COR-L47 (cell line): ENCODE data around the gene LRIG1.

Experiments
- DNase-seq: peaks from one replicate; lab custom pipeline; 2025; lab: John Stamatoyannopoulos, UW

The LRIG1 gene

DNA sequence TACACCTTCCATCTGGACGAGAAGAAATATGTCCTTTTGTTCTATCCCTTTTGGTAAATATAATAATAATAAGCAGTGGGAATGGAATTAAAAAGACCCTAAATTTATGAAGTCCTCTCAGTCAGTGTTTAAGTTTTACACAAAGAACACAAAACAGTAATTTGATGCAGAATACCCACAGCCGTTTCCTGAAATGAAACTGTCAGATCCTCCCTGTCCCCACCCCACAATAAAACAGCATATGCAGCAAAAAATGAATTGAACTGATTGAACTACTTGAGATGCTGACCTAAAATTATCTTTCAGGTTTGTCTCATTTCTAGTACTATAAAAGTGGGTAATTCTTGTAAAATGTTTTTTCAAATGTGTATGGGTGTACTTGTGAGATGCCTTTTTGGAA is 2.2 kb upstream of the LRIG1 start:
- DNase-seq, result no peak

DNA sequence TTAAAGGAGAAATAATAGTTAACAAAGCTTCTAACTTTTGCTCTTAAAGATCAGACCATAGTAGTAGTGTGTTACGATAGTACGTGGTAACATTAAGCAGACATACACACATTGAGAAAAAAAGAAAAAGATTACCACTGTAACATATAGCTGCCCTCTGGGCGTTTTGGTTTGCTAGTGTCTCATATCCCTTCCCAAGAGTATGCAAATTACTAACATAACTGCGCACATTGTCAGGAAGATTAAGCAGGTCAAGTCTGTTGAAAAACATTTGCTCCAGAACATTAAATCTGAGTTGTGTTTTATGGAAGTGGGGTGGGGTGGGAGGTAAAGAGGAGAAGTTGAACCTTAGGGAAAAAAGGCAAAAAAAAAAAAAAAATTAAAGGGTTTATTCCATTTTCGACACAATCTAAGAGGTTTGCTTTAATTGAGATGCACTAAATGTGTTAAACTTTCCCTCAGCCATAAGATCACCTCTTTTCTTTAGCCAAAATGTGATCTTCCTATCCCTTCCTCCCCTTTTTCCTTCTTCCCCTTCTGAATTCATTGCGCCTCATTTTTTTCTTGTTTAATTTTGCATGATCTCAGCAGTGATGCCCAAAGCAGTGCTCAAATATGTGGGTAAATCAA is 1.5 kb upstream of the LRIG1 start:
- DNase-seq, result no peak

DNA sequence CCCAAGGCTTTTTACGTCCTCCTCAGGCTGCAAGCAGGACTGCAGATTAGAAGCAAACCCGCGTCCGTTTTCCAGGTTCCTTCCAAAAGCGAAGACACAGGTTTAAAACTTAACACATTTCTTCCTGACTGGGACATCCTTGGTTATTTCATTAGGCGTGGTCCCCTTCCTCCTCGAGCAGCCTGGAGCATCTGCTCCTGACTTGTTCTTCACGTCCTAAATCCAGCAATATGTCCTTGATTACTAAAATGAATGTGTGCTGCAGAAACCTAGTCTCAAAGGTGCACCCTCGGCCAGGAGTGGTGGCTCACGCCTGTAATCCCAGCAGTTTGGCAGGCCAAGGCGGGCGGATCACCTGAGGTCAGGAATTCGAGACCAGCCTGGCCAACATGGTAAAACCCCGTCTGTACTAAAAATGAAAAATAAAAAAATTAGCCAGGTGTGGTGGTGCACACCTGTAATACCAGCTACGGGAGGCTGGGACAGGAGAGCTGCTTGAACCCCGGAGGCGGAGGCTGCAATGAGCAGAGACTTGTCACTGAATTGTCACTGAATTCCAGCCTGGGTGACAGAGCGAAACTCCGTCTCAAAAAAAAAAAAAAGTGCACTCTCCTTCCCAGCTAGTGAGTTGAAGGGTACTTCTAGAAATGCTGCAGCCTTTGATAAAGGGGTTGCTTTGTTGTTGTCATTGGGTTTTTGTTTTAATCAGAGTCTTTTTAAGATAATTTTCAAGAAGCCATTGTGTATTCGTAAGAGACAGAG is 842 bp upstream of the LRIG1 start:
- no peak for DNase-seq

DNA sequence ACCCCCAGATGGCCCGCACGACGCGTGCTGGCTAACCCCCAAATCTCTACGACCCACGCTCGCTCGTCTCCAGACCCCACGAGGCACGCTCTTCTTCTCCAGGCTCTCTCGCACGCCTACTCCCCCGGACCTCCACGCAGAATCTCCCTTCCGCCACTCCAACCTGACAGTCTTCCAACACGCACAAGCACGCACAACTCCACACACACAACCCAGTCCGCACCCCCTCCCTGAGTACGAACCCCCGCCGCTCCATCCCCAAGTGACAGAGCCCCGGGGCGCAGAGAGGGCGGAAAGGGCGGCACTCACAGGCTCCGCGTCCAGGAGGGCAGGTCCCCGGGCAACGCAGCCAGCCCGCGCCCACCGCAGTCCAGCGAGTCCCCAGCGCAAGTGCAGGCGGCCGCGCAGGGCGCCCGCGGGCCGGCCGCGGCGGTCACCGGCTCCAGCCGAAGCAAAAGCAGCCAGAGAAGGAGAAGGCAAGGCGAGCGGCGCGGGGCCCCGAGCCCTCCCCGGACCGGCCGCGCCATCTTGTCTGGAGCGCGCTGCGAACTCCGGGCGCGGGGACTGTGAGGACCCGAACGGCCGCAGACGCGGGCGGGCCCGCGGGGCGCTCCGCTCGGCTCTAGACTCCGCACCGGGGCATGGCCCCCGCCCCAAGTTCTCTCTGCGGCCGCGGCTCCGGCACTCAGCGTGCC is 794 bp downstream of the LRIG1 start:
- DNase-seq, result no peak

DNA sequence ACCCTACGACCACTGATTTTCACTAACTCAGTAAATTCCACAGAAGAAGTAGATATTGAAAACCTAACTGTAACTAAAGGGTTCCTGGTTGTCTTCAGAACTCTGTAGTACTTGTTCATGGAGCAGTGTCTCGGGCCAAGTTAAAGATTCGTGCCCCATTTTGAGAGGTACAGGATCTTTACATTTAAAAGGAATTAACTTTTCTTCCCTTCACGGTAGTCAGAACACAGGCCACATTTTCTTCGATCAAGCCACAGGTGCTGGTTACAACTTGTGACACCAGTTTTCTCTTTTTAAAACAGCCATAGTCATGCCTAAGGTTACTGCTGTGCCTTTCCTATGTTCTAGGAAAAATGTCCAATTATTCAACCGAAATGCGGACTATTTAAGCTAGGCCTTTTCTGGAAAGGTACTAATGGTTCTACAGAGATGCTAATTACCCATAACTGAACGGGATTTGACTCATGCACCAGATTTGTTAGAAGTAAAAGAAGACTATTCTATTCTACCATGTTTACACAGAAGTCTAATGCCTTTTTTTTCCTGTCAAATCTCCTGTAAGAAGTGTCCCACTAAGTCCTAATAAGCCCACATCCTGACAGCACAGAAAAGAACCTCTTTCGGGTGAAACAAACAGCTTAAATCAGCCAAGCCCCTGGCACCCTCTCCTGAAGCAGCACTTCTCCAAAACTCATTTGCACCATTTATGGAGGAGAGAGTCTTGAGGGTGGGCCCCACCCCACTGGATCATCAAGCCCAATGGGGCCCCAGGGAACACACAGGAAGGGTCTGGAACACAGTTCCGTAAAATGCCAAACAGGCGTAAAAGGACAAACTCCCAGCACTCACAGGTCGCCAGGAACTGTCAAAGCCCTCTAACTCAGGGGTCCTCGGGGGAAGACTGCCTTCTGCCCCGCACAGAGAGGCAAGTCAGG is 1.9 kb downstream of the LRIG1 start:
- DNase-seq, result no peak

DNA sequence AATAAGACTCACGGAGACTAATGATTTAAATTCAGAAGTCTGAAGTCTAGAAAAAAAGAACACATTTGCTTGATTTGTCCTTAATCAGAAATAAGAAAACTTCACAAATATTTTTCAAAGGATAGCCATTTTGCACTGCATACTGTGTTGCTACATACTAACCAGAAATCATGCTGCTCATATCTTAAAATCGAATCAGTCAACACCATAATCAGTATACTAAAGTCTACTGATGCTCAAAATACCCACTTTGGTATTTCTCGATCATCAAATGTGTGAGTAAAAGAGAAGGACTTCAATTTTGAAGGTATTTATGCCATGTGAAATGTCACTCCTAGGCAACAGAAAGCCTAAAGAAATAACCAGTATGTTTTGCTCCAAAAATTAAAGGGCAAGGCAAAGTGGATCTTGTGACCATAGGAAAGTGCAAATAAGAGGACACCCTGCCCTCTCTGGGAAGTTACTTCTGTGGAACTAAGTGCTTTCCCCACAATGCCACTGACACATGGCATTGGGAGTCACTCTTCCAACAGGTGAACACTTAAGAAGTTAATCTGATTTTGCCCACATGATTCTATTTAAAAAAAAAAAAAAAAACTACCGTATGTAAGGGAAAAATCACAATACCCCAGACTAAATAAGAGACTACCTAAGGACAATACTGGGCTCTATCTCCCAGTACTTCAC is 2.7 kb downstream of the LRIG1 start:
- DNase-seq, result no peak

DNA sequence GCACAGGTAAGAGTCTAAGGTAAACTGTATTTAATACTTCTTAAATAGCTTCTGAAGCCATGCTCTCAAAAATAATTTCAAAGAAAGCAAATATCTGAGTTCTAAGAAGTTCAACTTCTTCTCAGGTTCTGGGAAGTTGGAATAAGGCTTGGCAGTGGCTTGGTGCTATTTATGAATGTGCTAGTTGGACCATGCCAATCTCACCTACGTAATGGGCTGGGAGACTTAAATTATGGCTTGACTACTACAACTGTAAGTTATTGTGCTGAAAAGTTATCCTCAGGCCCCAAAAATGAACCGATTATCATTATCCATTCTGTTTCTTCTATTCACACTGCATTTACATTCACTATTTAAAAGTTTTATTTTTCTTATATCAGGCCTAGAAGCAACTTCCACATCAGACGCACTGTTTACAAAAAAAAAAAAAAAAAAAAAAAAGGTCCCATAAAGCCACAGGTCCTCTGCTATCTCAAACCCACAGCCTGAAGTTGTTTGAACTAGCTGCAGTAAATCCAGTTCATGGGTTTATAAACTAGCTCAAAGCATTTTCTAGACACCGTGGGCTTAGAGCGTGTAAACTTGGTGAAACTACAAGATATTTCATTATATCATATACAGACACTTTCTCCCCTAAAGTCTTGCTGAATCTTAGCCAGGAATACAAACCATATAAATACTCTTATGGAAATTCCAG is 3.4 kb downstream of the LRIG1 start:
- no peak for DNase-seq

DNA sequence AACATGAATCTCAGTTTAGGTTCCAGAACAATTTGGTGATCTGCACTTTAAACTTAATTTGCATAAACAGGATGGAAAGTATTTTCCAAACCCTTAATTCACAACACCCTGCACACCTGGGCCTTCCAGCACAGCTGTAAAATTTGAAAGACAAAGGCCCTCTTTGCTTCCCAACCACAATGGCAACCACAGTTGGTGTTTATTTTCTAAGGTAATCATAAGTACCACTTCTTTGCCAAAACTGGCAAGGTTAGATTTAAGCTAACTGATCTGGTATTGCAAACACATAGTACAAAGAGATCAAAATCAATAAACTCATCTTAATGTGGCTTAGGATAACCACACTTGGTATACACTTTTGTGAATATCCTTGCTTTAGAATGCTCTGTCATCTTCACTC is 4.1 kb downstream of the LRIG1 start:
- no peak for DNase-seq

DNA sequence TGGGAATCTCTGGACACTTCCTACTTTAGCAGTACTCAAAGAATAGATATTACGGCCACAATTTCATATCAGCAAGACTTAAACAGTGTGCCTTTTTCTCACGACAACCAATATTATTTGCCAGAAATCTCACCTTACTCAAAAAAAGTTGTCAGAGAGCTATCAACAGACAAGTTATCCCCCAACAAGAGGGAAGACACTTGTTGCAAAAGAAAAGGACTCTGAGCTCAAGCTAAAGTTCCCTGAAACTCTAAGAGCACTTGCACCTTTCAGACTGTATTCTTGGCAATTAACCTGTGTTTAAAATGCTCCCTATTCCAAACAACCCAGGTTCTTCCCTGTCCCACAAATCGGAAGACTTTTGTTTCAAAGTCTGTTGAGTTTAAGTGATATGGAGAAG is 4.5 kb downstream of the LRIG1 start:
- no peak for DNase-seq

DNA sequence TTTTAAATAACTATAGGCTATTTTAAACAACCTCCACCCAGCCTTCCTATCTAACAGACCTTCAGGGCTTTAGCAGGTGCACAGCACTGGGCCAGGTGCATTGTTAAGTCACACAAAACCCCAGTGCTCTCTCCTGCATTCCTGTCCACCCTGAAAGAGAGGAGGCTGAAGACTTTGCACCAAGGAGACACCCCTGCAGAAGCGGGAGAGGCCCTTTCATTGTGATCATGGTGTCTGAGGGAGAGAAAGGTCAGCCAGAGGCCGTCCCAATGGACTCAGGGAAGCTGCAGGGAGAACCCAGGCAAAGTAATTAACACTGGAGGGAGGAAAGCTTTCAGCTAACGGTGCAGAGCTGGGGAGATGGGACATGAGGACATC is 5.2 kb downstream of the LRIG1 start:
- no peak for DNase-seq

DNA sequence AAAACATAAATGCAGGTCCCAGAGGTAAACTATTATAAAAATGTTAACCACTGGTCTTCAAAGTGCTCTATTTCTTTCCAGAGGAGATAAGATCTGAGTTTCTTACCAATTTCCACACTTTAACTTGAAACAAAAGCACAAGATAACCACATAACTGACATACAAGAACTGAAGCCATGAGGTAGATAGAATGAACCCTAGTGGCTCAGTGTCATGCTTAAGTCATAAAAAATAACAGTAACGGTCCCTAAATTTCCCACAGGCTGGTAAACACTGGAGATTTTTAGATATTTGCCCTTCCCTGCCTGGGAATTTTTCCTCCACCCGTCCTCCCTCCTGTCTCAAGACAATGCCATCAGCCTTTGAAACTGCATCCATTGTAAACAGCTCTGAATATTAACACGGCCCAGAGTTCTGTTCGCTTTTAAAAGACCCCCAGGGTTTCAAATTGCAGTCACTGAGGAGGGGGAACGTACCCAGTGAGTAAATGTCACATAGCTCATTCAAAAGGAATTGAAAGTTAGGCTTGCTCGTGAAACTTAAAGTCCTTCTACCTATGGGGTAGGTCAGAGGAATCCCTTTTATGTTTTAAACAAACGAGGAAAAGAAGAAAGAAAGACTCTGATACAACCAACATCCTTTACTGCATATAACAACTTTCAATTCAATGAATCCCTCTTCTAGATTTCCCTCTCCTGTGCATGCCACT is 5.7 kb downstream of the LRIG1 start:
- DNase-seq, result no peak

DNA sequence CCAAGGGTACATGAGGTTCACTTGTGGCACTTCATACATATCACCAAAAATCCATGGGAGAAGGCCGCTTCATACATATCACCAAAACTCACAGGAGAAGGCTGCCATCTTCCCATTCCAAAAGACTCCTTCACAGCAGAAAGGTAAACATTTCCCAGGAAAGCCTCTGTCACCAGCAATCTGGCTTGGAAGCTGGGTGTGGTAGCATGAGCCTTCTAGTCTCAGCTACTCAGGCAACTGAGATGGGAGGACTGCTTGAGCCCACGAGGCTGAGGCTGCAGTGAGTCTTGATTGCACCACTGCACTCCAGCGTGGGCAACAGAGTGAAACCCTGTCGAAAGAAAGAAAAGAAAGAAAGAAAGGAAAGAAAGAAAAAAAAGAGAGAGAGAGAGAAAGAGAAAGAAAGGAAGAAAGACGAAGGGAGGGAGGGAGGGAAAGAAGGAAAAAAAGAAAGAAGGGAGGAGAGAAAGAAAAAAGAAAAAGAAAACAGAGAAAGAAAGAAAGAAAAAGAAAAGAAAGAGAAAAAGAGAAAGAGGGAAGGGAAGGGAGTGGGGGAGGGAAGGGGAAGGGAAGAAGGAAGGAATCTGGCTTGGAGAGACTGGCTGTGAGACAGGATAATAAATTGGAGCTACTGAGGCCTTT is 7.2 kb downstream of the LRIG1 start:
- no peak for DNase-seq

DNA sequence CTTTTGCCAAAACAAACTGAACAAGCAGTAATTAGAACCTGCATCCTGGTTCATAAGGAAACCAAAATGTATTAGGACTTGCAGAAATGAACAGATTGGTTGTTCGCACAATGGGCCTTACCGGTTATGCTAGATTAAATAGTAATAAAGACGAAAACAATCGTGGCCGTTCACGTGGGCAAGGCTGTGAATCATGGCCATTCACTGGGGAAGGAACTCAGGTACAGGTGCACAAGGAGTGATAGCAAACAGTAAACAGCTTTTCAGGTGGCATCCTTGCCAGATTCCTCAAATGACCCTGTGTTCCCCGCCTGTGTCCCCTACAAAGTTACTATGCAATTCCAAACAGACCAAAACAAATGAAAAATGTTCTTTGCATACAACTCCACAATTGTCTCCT is 8.2 kb downstream of the LRIG1 start:
- no peak for DNase-seq

DNA sequence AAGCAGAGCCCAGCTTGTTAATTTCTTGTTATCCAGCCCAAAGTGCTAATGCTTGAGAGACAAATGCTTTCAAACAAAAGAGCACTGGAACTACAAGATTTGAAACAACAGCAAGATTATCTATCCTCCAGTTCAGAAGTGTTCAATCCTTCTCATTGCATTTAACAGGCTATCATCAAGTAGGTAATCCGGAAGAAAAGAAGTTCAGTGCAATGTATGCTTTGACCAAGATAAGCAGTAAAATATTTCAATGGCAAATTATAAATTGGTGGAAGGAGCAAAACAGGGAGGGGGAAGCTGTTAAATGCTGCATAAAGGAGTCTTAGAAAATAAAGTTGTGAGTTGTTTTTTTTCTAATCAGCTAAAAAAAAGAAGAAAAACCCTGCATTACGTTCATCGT is 8.8 kb downstream of the LRIG1 start:
- DNase-seq, result no peak

DNA sequence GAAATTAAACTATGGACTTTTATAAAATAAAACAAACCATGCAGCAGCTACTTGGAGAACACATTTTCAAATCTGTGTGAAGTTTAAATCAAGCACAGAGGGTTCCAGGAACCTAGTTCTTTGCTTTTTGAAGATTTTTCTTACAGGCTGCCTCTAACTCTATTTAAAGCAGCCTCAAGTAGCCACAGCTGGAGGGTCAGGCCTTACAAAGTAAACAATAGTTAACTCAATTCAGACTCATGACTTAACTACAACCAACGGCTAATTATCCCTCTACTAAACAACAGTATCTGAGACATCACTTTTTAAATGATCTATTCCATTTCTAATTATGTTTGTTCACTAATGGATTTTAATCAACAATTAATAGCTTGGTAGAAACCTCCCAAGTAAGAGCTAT is 9.8 kb downstream of the LRIG1 start:
- DNase-seq, result peak; percentile 20

DNA sequence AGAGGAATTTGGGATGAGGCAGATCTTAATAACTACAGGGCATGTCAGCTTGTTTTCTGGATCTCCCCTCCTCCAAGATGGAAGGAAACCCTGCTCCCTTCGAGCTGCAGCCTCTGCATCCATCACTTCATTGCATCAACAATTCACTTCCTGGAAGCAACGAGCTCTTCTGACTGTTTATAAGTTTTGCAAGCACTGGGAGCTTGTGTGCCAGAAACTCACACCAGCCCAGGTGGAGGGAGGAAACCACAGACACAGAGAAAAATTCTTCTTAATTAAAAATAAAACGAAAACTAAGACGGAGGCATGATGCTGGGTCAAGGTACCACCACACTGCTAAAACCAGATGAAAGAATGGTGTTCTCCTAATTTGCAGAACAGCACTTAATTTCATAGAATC is 10.6 kb downstream of the LRIG1 start:
- no peak for DNase-seq

DNA sequence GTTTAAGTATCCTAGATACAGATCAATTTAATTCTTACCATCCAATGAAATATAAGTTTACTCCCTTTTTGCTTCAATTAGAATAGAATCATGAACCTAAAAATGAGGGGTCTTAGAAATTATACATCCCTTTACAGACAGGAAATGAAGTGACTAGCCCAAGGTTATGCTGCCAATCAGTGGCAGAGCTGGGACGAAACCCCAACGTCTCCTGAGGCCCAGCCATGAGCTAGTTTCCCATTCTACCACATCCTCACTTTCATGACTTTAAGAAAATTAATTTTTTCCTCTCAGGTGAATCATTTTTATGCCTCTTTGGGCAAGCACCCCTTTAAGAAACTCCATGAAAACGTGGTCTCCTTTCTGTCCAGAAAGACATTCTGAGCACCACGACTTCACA is 11.2 kb downstream of the LRIG1 start:
- DNase-seq, result no peak

DNA sequence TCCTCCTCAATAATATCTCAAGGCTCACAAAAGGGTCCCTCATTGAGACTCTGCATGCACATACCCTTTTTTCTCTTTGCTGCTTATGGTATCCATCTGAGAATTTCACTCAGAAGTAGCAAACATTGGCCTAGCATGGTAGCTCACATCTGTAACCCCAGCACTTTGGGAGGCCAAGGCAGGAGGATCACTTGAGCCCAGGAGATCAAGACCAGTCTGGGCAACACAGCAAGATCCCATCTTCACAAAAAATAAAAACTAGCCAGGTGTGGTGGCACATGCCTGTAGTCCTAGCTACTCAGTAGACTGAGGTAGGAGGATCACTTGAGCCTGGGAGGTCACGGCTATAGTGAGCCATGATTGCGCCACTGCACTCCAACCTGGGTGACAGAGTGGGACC is 11.7 kb downstream of the LRIG1 start:
- no peak for DNase-seq

DNA sequence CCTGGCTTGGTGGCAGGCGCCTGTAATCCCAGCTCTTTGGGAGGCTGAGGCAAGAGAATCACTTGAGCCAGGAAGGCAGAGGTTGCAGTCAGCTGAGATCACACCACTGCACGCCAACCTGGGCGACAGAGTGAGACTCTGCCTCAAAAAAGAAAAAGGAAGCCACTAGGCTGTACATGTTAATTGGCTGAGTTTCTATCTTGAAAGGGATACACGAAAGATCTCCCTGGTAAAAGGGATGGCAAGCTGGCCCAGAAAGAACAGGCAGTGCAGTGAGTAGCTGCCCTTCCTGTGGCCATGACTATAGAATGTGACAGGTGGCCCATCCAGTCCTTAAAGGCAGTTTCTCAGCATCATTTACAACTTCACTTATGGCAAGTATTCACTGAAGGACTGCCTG is 12.3 kb downstream of the LRIG1 start:
- no peak for DNase-seq

DNA sequence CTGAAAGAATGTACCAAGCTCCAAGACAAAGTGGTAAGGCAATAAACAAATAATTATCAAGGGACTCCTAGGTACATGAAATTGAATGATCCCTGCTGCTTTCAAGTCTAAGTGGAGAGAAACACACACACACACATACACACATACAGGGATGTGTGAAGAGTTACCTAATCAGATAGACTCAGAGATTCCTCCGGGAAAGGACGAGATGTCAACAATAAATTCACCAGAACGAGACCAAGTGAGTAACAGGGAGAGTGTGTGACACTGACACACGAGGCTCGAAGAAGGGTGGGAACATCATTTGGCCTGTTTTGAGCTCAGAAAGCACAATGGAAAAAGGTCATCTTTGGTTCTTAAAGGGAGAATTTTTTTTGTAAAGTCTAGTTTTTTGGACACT is 13.4 kb downstream of the LRIG1 start:
- DNase-seq, result no peak
